Epithelial cell of prostate (primary cell): ENCODE results near the gene MRPL43.
"Not testable (repeated sequence)": the region's sequence is repeated elsewhere in the genome, so short reads cannot be mapped to it uniquely, and the experiment has no call there.

Experiments used
- DNase-seq: peaks from one replicate; pipeline ENCODE4 v3.0.0-alpha.2; 2011; ENCODE audit warnings: low read depth, low spot score
- H3K27ac ChIP-seq: fragments of 450-650 bp; 2 replicates; pipeline ENCODE4 v1.5.1; 2017; ENCODE audit warnings: mild to moderate bottlenecking

Gene MRPL43

DNA sequence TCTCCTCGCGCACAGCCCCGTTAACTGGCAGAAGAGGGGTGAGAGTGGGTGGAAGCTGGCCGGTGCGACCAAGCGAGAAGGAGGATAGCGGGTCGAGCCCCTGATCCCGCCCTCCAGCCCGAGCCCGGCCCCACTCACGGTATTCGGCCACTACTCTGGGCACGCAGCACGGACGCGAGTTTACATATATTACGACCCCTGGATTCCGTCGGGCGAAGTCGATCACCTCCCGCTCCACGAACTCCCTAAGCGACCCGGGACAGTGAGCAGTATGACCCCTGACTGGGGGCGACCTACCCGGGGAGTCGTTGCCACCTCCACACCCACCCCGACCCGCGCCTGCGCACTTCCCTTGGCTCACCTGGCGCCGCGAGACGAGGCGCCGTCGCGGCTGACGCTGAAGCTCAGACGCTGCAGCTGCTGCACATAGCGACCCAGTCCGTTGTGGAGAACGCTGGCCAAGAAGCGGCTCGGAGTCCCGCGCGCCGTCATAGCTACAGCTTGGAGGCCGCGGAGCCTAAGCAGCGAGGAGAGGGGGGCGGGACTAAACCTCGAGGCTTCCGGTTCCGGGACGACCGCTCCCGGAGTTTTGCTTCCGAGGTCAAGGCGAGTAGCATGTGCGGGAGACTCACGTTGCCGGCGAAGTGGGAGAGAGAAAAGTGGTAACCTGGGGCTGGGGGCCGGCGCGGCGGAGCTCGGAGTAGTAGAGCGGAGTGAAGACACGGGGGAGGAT lies at the start of gene MRPL43, which contains the start of gene TWNK:
TSS of gene MRPL43 (minus strand) at position 546 of the 733 bp plus-strand sequence. CDS start at position 492, 54 bp downstream.
TSS of gene TWNK (plus strand) at position 592 of the 733 bp plus-strand sequence. CDS start 668 bp downstream, outside the sequence.
- peak within 1 kb of the TSS; percentile 81 for H3K27ac ChIP-seq
- no peak for DNase-seq

GRCh38 chr10:101036726-101037125 lies 49.4 kb upstream of the MRPL43 start:
- no peak for DNase-seq
- H3K27ac ChIP-seq: no peak overlapping the region

GRCh38 chr10:101035916-101036702 lies 48.8 kb upstream of the MRPL43 start:
- DNase-seq: no peak

DNA sequence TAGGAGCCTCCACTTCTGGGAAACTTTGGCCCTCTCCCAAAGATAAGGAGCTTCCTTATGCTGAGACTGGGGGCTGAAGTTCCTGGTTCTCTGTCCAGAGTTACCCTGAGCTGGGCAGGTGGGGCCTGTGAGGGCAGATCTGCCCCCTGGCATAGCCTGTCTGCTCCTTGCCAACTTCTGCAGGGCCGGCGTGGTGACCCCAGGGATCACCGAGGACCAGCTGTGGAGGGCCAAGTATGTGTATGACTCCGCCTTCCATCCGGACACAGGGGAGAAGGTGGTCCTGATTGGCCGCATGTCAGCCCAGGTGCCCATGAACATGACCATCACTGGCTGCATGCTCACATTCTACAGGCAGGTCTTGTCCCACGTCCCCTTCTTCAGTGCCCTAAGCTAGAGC lies 48.0 kb upstream of the MRPL43 start:
- no peak for DNase-seq
- H3K27ac ChIP-seq: no peak overlapping the region

More at GRCh38 chr10:101035916-101036702, 48.8 kb upstream of the MRPL43 start:
- H3K27ac ChIP-seq: no peak overlapping the region

GRCh38 chr10:101034404-101034803 lies 47.1 kb upstream of the MRPL43 start:
- H3K27ac ChIP-seq, DNase-seq: not testable (repeated sequence)

- no peak for DNase-seq
- H3K27ac ChIP-seq: peak overlapping the region; percentile 94
Observed at GRCh38 chr10:101033276-101033675, 46.0 kb upstream of the MRPL43 start.

DNA sequence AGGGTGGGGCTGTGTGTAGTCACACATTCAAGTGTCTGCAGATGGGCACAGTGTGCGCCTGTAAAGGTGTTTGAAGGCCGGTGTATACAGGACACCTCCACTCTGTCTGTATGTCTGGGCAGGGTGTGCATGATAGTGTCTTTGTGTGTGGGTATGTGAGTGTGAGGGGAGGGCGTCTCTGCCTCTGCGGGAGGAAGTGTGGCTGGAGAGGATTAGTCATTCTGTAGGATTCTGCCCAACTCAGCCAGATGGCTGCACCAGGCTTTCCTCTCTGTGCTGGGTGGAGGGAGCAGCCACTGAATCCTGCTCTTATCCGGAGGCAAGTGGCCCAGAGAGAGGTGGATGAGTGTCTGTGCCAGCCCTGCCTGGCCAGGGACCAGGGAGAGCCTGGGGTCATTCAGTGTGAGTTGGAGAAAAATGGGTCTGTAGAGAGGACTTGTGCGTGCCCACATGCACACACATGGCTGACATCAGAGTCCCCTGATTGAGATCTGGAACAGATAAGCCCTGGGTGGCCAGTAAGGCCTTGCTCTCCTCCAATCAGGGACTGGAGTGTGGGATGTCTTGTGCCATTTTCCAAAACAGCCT lies 45.4 kb upstream of the MRPL43 start:
- DNase-seq: peak; percentile 44
- H3K27ac ChIP-seq: peak overlapping the region; percentile 94

- DNase-seq: no peak
- H3K27ac ChIP-seq: peak overlapping the region; percentile 94
Observed at GRCh38 chr10:101031796-101032636, 44.7 kb upstream of the MRPL43 start.

DNA sequence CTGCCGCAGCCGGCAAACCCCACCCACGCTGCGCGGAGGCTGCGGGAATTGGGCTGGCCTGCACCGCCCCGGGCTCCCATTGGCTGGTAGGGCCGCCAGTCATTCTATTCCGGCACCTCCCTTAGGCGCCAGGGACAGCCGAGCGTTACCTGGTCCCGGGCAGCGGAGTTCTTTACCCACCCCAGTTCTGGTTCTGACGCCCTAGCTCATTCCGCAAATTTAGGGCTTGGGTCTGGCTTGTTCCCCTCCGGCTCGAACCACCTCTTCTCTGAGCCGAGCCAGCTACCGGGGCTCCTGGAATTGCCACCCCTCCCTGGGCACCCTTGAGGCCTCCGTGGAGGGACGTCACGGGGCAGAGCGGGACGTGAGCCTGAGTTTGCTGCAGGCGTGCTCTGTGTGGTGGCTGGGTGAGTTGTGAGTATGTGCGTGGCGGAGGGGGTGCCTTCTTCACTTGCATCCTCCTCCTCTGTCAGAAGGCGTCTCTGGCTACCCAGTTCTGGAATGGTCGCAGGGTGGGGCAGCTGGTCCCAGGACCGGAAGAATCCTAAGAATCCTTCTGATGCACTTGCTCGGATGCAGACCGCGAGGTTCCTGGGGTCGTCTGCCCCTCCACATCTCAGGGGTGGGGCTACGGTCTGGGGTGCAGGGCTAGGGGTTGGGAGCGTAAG lies 44.0 kb upstream of the MRPL43 start, which contains the start of the genes PDZD7 and SFXN3:
TSS of gene PDZD7 (minus strand) at position 2 of the 668 bp plus-strand sequence. CDS start 910 bp downstream, outside the sequence.
TSS of gene SFXN3 (plus strand) at position 107 of the 668 bp plus-strand sequence. CDS start 3,461 bp downstream, outside the sequence.
- peak; percentile 78 for DNase-seq
- H3K27ac ChIP-seq: peak within 1 kb of the TSS; percentile 94

- DNase-seq: no peak
- H3K27ac ChIP-seq: no peak overlapping the region
Observed at GRCh38 chr10:101030496-101031127, 43.3 kb upstream of the MRPL43 start.

DNA sequence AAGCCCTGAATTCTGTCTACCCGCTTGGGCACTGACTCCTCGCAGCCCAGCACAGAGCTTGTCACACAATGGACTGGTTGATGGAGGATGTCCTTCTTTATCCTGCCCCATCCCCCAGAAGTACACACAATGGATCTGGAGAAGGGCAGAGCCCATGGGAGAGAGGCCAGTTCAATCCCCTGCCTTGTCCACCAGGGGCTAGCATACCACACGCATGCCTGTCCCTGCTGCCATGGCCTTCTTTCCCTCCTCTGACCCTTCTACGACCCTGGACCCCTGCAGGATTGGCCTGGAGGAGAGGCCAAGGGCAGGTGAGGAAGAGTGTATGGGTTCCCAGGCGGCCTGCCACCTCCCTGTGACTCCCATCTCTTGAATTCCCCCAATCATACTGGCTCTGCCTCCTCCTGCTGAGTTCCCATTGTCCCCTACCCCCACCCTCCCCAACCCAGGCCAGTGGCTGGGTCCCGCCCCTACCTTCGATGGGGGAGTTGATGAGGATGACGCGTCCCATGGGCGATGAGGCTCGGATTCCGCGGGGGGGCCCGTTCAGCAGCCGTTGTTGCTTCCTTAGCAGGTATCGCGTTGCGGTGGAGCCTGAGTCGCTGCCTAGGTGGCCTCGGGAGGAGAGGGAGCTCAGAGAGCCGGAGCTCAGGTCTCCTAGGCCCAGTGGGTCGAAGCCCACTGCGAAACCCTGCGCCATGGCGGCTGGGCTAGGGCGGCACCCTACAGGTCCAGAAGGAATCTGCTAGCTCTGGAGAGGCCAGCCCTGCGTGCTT lies 42.4 kb upstream of the MRPL43 start:
- H3K27ac ChIP-seq: no peak overlapping the region
- no peak for DNase-seq

DNA sequence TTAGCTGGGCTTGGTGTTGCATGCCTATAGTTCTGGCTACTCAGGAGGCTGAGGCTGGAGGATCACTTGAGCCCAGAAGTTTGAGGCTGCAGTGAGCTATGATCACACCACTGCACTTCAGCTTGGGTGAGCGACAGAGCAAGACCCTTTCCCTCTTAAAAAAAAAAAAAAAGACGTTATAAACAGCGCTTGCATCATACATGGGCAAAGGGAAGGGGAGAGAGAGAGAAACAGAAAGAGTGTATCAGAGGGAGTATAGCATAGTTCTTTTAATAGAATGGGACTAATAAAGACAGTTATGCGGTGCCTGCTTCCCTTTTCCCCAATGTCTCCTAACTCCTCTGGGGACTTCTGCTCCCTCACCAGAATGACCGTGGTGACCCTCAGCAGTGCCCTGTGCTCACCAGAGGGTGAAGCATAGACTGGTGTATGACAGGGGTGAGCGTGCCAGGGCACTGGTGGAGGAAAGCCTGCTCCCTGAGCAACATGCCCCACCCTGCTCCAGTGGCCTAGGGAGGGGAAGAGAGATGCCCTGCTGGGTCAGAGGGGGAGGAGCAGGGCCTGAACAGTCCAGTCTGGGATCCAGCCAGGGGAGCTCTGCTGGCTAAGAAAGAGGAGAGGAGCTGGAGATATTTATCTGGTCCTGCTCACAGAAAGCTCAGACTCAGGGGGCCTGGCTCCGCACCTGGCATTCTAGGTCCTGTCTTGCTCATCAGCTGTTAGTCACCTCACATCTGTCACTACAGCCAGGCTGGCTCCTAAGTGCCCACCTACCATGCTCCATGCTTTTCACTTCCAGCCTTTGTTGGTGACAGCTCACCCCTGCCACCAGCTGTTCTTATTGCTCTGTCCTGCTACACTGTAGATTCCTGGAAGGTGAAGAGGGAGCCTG lies 41.4 kb upstream of the MRPL43 start:
- H3K27ac ChIP-seq: no peak overlapping the region
- no peak for DNase-seq

DNA sequence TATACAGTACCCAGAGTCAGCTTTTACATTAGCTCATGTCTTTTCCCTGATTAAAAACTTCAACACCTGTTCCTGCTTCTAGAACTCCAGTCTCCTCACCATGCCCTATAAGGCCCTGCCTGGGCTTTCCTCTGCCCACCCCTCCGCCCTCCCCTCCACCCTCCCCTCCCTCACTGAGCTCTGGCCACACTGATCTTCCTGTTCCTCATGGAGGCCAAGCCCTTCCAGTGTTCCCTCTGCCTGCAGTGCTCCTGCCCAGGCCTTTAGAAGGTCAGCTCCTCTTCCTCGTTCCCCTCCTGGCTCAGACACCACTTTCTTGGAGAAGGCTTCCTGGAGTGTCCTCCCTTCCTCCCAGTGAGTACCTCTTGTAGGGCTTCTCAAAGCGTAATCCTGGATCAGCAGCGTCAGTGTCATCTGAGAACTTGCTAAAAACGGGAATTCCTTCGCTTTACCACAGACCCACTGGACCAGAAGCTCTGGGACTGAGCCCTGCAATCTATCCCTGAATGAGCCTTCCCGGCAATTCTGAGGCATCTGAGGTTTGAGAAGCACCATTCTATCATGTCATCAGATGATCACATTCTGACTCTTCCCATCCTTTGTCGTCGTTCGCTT lies 39.9 kb upstream of the MRPL43 start:
- no peak for DNase-seq
- no peak overlapping the region for H3K27ac ChIP-seq

DNA sequence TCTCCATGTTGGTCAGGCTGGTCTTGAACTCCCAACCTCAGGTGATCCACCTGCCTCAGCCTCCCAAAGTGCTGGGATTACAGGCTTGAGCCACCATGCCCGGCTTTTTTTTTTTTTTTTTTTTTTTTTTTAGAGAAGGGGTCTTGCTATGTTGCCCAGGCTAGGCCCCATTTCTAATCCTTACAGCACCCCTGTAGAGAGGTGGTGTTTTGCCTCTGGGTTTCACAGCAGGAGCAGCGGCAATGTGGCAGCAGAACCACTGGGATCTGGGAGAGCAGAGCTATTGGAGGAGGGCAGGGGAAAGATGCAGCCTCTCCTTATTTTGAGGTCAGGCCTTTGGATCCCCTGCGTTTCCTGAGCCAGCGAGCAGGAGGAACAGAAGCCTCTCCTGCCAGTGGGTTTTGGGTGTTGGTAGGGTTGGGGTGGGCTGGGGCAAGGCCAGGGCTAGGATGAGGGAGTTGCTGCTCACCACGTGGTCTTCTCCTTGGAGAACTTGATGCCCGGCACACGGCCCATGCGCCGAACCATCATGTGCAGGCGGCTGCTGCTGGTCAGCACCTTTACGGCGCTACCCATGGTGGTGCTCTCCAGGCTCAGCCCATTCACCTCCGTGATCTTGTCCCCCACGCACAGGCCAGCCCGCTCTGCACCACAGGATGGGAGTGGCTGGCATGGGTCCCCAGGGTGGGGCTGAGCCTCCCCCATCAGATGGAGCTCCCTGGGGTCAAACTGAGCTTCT lies 35.8 kb upstream of the MRPL43 start:
- no peak overlapping the region for H3K27ac ChIP-seq
- DNase-seq: no peak

- no peak overlapping the region for H3K27ac ChIP-seq
- DNase-seq: no peak
Observed at GRCh38 chr10:101021692-101022251, 34.5 kb upstream of the MRPL43 start.

DNA sequence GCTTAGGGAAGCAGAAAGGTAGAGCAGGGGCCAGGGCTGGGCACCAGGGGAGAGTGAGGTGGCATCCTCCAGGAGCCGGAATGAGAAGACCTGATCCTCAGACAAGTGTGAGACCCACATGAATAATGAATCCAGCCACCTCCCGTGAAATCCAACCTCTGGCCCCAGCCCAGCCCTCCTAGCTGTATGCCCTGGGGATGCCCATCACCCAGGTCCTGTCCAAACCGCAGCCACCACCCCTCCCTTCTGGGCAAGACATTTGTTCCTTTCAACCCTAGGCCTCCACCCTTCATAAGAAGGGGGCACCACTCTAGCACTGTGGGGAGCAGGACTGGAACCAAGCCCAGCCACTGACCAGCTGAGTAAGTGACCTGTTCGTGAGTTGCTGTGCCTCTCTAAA lies 33.9 kb upstream of the MRPL43 start:
- H3K27ac ChIP-seq: no peak overlapping the region

More for the DNA sequence above, 33.9 kb upstream of the MRPL43 start:
- DNase-seq: no peak
